ENCODE data around the gene HMGXB3.
"Not testable (repeated sequence)": the region's sequence is repeated elsewhere in the genome, so short reads cannot be mapped to it uniquely, and the experiment has no call there.

HMGXB3 gene

DNA sequence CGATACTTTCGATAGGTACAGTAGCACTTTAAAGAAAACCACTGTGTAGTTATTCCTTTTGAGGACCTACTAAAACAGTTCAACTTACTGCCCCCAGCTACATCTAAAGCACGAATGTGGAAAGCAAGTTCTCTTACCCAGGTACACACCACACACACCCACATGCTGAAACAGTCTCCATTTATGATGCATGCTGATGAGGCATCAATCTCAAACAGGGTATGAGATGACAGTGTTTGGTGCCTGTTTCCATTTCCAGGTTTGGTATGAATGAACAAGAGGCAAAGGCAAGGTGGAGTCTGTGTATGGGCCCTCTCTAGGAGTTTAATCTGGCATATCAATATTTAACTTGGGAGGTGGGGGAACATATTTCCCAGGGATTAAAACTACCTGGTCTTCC lies 13.9 kb downstream of the HMGXB3 start:
- intact Hi-C loops (cut with DNase I), result no loop called here
- DNase-seq, result peak in 2 of 42 donors; percentile 23 to 57

DNA sequence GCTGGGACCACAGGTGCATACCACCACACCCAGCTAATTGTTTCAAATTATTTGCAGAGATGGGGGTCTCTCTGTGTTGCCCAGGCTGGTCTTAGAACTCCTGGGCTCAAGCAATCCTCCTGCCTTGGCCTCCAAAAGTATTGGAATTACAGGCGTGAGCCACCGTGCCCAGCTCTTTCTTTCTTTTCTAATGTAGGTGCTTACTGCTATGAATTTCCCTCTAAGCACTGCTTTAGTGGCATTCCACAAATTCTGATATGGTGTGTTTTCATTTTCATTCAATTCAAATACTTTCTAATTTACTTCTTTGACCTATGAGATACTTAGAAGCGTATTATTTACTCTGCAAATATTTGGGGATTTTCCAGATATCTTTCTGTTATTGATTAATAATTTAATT lies 14.9 kb downstream of the HMGXB3 start:
- intact Hi-C loops (cut with DNase I), result no loop called here
- no peak for DNase-seq

DNA sequence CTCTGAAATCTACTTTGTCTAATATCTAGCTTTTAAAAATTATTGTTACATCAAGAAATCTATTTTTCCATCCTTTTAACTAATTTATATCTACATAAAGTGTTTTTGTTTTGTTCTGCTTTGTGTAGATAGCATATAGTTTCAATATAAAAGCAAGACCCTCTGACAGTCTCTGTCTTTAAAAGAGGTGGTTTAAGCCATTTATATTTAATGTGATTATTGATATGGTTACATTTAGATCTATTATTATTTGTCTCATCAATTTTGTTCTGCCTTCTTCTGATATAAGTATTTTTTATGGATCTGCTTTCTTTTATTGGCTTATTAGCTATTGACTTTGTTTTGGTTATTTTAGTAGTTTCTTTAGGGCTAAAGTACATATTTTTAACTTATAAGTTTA lies 16.0 kb downstream of the HMGXB3 start:
- intact Hi-C loops (cut with DNase I), result no loop called here
- DNase-seq, result no peak

DNA sequence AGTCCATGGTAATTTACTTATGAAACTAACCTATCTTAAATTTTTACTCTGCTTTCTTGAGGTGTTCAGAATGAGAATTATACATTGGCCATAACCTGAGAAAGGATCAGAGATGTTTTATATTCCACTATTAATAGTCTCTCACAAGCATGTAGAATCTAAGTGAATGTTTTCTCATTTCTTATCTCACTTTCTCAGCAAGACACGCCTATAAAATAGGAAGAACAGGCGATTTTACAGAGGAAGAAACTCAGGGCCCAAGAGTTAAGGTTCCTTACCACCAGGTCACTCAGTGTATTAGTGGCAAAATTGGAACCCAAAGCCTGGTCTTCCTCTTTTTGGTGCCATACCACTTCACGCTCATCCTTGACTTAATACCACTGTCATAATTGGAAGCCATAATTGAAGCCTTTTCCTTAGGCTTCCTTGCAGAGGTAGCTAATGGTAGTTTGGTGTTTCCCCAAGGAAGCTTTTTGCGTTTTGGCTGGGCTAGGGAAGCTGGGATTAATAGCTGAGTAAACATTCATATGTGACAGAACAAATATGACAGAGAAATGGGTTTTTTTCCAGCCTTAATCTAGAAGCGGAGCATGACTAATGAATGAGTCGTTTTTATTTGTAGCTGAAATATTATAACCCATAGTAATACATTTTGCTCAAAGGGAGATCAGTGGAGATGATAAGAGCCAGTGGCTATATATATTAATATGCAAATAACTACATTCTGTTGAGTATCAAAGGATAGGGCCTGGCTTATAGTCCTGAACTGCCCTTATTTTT lies 16.9 kb downstream of the HMGXB3 start:
- DNase-seq, result no peak
- intact Hi-C loops (cut with DNase I), result no loop called here

DNA sequence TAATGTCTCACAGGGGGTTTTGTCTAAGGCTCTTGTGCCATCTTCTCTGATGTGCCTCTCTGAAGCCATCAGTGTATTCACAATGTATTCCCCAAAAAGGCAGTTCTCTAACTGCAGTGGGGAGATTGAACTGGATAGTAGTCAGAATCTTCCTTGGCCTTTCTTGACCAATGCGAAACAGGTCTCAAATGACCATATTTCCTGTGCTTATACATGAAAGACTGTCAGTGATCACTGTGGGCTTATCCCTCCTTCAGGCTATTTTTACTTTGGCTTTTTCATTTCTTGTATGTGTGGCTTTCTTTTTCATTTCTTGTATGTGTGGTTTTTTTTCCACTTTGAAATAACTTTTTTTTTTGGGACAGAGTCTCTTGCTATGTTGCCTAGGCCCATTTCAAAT lies 19.7 kb downstream of the HMGXB3 start:
- intact Hi-C loops (cut with DNase I), result no loop called here
- DNase-seq, result no peak

DNA sequence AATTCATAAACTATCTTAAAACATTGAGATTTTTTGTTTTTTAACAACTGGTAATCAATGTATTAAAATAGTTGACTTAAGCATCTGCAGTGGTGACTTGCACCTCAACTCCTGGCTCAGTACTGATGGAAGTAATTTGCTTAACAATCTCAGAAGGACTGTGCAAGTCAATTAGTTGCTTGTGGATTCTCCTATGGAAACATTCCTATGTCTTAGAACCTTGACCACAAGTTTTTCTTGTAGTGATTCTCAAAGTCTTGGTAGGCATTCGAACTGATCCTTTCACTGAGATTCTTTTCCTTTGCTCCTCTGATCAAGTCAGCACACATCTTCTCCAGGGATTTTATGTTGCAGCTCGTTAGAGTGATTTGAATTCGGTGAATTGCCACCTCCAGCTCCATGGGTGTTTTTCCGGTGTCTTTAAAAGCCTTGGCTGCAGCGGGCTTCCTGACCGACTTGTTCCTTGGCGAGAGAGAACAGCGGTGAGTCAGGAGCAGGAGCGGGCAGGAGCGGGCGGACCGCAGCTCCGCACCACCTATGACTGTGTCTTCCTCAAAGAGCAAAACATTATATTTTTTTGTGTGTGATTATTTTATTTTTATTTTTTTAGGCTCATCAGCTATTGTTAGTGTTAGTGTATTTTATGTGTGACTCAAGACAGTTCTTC lies 21.1 kb downstream of the HMGXB3 start:
- intact Hi-C loops (cut with DNase I), result no loop called here
- DNase-seq, result peak in 15 of 42 donors; percentile 9 to 75 (median 26)

DNA sequence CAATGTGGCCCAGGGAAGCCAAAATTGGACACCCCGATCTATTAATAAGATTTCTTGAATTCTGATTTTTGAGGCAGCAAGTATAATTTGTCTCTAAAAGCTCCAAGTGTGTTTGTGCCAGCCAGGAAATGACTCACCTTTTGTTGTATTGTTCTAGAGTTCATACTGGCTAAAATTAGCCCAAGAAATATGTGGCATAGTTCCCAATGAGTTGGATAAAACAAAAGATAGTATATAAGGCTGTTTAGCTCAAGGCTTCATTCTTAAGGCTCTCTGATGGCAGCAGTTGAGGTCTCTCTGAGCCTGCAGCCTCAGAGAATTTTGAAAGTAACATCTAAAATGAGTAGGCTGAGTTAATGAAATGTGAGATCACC lies 21.6 kb downstream of the HMGXB3 start:
- intact Hi-C loops (cut with DNase I), result no loop called here
- DNase-seq, result peak in 2 of 42 donors; percentile 10 to 22

DNA sequence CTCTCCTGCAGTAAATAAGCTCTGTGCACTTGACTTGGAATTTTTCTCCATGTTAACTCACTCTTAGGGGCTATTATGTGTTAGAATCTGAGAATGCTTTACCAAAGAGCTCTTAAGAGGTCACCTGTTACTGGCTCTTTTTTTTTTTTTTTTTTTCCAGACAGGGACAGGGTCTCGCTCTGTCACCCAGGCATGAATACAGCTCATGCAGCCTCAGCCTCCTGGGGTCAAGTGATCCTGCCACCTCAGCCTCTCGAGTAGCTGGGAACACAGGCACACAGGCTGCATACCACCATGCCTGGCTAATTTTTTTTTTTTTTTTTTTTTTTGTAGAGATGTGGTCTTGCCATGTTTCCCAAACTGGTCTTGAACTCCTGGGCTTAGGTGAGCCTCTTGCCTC lies 22.1 kb downstream of the HMGXB3 start:
- no peak for DNase-seq
- intact Hi-C loops (cut with DNase I), result no loop called here

DNA sequence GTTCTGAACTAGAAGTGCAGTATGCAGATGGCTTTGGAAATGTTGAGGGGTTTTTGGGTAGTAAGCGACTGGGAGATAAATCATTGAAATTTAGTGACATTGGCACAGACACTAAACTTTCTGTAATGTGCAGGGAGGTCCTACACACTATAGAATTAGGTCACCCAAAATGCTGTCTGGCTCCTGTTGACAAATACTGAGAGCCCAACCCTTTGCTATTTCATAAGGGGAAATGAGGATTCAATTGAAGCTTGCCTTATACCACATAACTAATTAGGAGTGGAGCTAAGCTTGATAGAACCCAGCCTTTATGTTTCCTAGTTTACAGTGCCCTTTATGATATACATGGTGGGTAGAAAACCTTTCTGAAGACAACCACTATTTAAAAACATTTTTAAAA lies 22.6 kb downstream of the HMGXB3 start:
- DNase-seq, result no peak
- intact Hi-C loops (cut with DNase I), result no loop called here

DNA sequence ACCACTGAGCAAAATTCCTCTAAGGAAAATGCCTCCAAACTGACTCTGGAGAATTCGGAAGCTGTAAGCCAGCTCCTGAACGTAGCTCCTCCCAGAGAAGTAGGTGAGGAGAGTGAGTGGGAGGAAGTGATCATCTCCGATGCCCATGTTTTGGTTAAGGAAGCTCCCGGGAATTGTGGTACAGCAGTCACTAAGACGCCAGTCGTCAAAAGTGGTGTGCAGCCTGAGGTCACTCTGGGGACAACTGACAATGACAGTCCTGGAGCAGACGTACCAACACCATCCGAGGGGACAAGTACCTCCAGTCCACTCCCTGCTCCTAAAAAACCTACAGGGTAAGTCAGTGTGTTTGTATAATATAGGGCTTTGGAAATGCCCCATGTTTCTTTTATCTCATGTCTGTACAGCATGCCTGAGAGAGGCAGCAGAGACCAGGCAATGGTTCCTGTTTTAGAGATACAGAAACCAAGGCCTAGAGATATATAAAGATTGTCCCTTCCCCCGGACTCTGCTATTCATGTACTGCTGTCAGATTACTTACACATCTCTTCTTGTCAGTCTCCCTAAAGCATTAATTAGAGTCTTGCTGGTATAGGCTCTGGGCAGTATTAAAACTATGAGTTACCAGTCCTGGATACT lies 23.9 kb downstream of the HMGXB3 start:
- peak in 16 of 42 donors; percentile 8 to 75 (median 30) for DNase-seq
- intact Hi-C loops (cut with DNase I), result no loop called here

DNA sequence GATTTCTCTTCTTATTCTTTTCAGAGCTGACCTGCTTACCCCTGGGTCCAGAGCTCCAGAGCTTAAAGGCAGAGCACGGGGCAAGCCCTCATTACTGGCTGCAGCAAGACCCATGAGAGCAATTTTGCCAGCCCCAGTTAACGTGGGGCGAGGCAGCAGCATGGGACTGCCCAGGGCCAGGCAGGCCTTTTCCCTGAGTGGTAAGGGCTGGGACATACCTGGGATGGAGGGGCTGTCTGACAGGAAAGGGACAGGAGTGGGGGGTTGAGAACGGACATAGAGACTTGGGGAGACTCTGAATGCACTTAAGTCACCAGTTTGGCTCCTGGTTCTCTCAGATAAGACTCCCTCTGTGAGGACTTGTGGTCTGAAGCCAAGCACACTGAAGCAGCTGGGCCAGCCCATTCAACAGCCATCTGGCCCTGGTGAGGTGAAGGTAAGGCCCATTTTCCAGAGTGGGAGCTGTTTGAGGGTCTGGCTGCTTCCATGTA lies 26.2 kb downstream of the HMGXB3 start:
- intact Hi-C loops (cut with DNase I), result no loop called here
- no peak for DNase-seq

DNA sequence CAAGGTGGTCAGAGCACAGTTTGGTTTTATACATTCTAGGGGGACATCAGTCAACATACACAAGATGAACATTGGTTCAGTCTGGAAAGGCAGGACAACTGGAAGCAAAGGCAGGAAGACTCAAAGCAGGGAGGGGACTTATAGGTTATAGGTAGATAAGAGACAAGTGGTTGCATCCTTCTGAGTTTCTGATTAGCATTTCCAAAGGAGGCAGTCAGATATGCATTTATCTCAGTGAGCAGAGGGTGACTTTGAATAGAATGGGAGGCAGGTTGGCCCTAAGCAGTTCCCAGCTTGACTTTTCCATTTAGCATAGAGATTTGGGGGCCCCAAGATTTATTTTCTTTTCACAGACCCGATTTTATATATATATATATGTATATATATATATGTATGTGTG lies 27.5 kb downstream of the HMGXB3 start:
- intact Hi-C loops (cut with DNase I), result not testable (repeated sequence)

DNA sequence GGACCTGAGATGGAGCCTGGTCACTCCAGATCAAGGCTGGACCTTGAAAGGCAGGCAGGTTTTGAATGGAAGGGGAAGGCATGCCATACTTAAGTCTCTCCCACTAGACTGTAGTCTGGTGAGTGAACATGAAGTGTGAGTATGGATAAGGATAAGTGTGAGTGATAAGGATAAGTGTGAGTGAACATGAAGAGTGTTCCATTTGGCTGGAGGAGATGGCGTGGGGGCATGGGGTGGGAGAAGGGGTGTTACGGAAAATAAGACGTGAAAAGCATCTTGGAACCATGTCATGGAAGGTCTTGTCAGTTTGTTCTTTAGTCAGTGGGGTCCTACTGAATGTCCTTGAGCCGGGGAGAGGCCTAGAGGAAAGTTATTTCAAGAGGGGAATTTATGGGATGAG lies 32.8 kb downstream of the HMGXB3 start:
- intact Hi-C loops (cut with DNase I), result no loop called here
- no peak for DNase-seq

More for the DNA sequence above, 27.5 kb downstream of the HMGXB3 start:
- not testable (repeated sequence) for DNase-seq

DNA sequence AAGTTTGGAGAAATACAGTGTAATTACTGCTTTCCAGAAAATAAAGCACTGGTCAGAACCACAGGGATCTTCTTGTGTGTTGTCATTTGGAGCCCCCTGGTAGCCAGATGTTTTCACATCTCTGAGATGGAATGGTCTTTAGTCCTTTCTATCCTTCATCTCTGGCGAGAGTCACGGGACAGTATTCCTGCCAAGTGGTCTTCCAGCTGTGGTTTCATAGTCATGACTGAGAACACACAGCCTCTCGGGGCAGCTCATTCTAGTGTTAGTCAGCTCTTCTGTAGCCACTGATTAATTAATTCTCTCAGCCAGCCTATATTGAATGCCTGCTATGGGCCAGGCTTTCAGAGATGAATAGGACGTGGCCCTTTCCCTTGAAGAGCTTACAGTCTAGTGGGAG lies 34.1 kb downstream of the HMGXB3 start:
- no peak for DNase-seq
- intact Hi-C loops (cut with DNase I), result no loop called here

DNA sequence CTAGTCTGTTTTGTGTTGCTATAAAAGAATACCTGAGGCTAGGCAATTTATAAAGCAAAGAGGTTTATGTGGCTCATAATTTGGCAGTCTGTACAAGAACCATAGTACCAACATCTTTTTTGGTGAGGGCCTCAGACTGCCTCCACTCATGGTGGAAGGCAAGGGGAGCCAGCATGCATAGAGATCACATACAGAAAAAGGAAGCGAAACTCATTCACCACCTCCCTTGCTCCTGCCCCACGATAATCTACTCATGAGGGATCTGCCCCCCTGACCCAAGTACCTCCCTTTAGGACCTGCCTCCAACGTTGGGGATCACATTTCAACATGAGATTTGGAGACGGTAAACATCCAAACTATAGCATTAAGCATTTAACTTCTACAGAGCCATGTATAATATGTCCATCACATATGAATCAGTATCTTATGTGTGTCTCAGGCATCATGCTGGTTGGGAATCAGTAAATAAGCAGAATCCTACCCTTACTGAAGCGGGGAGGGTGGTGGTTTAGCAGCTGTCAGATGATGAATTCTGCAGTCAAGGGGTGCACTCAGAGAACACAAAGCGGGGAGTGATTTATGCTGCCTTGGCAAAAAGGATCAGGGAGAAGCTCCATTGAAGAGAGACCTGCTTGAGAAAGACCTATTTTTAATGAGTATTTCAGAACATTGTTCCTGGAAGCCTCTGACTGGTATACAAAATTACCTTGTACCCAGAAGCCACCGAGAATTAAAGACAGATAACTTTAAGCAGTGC lies 34.8 kb downstream of the HMGXB3 start:
- no peak for DNase-seq
- intact Hi-C loops (cut with DNase I), result no loop called here

DNA sequence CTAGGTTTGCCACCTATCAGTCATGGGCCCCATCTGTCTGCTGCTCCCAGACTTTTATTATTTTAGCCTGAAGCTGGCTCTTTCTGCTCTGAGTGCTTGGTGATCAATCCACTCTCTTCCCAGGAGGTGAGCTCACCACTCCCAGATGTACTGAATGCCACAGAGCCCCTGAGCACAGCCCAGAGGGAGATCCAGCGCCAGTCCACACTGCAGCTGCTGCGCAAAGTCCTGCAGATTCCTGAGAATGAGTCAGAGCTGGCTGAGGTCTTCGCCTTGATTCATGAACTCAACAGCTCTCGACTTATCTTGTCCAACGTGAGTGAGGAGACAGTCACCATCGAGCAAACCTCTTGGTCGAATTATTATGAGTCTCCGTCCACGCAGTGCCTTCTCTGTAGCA lies 36.0 kb downstream of the HMGXB3 start:
- intact Hi-C loops (cut with DNase I), result no loop called here
- DNase-seq, result no peak

DNA sequence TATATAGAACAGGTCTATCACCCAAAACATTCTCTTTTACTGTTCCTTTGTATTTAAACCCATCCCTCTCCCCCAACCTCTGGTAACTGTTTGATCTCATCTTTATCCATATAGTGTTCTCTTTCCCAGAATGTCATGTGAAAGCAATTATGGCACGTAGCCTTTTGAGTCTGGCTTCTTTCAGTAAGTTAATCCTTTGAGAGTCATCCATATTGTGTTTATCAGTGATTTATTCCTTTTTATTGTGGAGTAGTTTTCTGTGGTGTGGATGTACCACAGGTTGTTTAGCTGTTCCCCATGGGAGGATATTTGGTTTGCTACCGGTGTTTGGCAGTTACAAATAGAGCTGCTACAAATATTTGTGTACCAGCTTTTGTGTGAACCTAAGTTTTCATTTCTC lies 38.0 kb downstream of the HMGXB3 start:
- no peak for DNase-seq
- intact Hi-C loops (cut with DNase I), result no loop called here

DNA sequence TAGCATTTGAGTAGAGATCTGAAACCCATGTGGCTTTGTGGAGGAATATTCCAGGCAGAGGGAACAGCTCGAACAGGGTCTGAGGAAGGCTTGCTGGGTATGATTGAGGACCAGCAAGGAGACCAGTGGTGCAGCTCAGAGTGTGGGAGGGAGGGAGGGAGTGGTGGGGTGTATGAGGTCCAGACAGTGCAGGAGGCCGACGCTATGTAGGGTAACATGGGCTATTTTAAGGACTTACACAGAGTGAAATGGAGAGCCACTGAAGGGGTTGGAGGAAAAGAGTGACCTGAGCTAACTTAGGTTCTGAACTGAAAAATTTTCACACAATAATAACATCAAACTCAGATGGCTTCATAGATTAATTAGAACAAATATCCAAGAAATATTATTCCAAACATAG lies 41.9 kb downstream of the HMGXB3 start:
- intact Hi-C loops (cut with DNase I), result no loop called here
- DNase-seq, result no peak

DNA sequence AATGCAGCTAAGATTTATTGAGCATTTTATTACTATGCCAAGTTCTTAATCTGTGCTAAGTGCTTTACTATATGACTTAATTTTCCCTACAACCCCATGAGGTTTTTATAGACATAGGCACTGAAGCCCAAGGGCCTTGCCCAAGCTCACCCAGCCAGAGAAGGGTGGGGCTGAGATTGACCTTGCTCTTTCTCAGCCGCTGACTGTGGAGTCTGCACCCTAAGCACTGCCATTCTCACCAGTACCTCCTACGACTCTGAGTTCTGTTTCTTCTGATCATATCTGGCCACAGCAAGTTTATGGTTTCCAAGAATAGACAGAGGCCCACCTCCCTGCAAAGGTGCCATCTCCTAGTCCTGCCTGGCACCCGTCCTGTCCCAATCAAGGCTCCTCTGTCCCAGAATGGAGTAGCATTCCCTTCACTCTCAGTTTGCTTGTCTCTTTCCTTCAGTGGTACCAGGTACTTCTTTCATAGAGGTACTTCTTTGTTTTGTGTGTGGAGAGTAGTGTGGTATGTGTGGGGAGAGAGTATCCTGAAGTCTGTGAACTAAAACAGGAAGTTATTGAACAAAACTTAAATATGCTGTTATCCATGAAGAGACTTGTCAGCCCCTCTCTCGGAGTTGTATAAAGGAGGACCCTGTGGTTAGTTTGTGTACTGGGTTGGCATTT lies 43.3 kb downstream of the HMGXB3 start:
- DNase-seq, result no peak
- intact Hi-C loops (cut with DNase I), result no loop called here
